GM10248 (cell line): Measurements from ENCODE around the gene PODN.

ENCODE experiments used
- CTCF ChIA-PET: fragments of 300-600 bp; sonication (Branson Sonifier 250); formaldehyde crosslinking; extraction: SDS; loops from one replicate; lab custom pipeline; 2021; ENCODE audit warnings: antibody characterized with exemption; lab: Yijun Ruan, JAX
- POLR2A ChIA-PET: fragments of 350-650 bp; sonication (Branson Sonifier 250); formaldehyde crosslinking; extraction: SDS; loops from one replicate; lab custom pipeline; 2020; ENCODE audit warnings: antibody characterized with exemption; lab: Yijun Ruan, JAX
- DNase-seq: peaks from one replicate; pipeline ENCODE4 v3.0.0; 2012; ENCODE audit errors: extremely low spot score
- TF ChIP-seq, protein P1 (sequence below): IDR thresholded peaks from 2 replicates; pipeline ENCODE4 v1.5.1; 2012; ENCODE audit warnings: mild to moderate bottlenecking, low read depth; ENCODE audit errors: extremely low read depth, missing control alignments, control extremely low read depth

PODN gene

DNA sequence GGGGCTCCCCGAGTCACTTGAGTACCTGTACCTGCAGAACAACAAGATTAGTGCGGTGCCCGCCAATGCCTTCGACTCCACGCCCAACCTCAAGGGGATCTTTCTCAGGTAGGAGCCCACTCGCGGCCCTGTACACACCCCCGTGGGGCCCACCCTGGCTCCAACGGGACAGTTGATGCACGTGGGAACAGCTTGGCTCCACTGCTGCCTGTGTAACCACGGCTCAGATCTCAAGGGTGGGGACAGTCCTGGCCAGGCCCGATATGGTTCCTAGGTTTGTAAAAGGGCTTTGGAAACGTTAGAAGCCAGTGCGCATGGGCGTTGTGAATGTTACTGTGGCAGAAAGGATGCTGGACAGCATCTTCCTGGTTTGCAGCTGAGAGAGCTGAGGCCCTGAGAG lies 18.8 kb downstream of the PODN start:
- ChIA-PET CTCF (no interaction called here), POLR2A (no interaction called here)
- no peak for DNase-seq
- TF ChIP-seq, protein P1, sequence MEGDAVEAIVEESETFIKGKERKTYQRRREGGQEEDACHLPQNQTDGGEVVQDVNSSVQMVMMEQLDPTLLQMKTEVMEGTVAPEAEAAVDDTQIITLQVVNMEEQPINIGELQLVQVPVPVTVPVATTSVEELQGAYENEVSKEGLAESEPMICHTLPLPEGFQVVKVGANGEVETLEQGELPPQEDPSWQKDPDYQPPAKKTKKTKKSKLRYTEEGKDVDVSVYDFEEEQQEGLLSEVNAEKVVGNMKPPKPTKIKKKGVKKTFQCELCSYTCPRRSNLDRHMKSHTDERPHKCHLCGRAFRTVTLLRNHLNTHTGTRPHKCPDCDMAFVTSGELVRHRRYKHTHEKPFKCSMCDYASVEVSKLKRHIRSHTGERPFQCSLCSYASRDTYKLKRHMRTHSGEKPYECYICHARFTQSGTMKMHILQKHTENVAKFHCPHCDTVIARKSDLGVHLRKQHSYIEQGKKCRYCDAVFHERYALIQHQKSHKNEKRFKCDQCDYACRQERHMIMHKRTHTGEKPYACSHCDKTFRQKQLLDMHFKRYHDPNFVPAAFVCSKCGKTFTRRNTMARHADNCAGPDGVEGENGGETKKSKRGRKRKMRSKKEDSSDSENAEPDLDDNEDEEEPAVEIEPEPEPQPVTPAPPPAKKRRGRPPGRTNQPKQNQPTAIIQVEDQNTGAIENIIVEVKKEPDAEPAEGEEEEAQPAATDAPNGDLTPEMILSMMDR: no peak

DNA sequence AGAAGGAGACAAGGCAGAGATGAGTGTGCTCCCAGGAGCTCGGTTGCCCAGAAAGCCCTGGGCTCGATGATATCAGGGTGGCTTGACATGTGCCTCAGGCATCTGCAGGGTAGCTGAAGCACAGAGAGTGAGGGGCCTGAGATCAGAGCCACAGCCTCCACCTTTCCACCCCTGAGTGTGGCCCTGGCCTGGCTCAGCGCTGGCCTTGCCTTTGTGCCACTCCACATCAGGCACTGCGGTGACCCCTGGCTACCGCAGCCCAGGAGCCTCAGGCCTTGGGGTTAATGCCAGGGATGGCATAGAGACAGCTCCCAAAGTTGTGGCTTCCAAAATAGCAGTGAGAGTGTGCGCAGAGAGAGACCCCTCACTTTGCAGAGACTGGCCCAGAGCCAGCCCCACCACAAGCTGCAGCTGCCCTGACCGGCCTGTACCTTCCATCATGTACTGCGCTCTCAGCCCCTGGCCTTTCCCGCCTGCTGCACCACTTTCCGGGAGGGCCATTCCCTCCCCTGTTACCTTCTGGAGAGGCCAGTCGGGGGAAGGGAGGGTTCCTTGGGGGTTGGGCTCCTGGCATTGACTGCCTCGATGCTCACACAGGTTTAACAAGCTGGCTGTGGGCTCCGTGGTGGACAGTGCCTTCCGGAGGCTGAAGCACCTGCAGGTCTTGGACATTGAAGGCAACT lies 19.5 kb downstream of the PODN start:
- ChIA-PET CTCF (no interaction called here), POLR2A (no interaction called here)
- TF ChIP-seq, protein P1: no peak
- DNase-seq: no peak

DNA sequence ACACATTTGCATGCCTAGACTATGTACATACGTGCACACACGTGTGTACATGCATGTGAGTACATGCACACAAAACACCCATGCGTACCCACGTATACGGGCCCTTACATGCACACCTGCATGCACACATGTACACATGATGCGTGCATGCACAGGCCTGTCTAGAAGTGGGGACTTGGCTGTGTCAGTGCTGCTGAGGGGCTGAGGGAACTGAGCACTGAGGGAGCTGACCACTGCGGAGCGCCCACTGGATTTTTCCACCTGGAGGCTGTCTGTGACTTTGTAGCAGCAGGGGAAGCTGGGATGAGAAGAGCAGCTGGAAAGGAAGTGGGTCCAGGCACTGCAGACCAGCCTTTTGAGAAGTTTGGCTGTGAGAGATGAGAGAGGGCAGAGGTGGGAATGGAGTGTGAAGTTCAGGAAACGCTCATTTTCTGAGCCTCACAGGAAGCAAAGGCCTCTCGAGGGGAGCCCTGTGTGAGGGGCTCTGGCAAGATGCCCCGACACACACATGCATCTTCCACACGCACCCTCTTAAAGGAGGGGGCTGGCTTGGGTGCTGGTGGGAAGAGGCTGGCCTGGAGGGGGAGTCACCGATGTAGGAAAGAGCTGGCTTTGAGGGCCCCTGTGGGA lies 20.9 kb downstream of the PODN start:
- CTCF ChIA-PET: no interaction called here
- TF ChIP-seq, protein P1: no peak
- DNase-seq: no peak
- POLR2A ChIA-PET: no interaction called here

DNA sequence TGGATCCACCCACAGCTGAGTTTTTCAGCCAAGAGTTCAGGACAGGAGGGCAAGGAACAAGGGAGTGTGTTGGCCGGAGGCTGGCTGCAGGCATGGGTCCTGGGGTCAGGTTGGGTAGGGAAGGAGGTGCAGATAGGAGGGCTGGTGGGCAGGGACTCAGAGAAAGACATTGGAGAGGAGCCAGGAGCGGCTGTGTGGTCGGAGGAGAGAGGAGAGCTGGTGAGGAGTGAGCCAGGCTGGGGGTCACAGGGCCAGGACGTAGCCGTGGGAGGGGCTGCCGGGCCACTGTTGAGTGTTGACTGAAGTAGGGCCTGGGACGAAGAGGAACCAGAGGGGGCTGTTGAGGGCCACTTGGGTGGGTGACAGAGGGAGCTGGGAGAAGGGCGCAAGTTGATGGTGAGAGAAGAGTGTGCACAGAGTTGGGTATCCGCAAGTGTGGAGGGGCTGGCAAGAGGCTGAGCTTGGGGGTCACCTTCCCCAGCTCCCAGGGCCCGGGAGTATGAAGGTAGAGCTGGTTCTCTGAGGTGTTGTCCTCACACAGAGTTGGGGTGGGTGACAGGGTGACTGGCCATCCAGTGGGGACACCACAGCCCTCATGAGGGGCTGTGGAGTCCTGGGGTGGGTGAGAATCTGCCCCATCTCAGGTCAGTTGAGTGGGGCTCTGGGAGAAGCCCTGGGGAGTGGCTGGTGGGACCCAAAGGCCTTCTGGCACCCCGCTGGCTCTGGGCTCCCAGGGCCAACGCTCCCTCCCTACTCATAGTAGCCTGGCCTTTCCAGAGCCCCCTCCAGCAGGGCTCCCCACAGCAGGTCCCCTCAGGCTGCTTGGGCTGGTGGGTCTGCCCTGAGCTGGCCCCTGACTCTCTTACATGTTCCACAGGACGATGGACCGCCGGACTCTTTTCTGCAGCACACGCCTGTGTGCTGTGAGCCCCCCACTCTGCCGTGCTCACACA lies 21.9 kb downstream of the PODN start:
- DNase-seq: no peak
- TF ChIP-seq, protein P1: no peak
- ChIA-PET CTCF (no interaction called here), POLR2A (no interaction called here)

DNA sequence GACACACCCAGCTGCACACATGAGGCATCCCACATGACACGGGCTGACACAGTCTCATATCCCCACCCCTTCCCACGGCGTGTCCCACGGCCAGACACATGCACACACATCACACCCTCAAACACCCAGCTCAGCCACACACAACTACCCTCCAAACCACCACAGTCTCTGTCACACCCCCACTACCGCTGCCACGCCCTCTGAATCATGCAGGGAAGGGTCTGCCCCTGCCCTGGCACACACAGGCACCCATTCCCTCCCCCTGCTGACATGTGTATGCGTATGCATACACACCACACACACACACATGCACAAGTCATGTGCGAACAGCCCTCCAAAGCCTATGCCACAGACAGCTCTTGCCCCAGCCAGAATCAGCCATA lies 22.6 kb downstream of the PODN start:
- DNase-seq: no peak
- CTCF ChIA-PET: no interaction called here
- TF ChIP-seq, protein P1: no peak
- POLR2A ChIA-PET: no interaction called here

DNA sequence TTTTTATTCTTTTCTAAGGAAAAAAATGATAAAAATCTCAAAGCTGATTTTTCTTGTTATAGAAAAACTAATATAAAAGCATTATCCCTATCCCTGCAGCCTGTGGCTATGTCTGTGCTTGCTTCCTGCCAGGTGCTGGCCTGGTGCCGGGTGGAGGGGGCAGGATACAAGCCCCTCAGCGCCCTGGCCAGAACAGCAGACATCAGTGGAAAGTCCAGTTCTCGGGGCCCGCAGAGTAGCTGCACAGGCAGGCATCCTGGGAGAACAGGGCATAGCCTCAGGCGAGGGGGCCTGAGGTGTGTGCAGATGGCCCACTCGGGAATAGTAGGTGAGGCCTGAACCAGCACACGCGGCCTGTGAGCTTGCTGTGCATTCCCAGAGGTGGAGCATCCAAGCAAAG lies 23.4 kb downstream of the PODN start:
- POLR2A ChIA-PET: no interaction called here
- TF ChIP-seq, protein P1: no peak
- DNase-seq: no peak
- CTCF ChIA-PET: interaction anchor here (1.4 kb wide), 1 partner anchor 36 kb away, joined by 3 read pairs; no protein-coding TSS in a partner anchor
